Peyer's patch (tissue), 4 donors: ENCODE data around the gene DNAJA4.

ENCODE experiments used
- CTCF ChIP-seq, 6 experiments: fragments of 450-650 bp in 4 of 6; fragments of 200-600 bp in 2 of 6; sonication (generic) in 1 of 6; IDR thresholded peaks; one replicate each; pipeline ENCODE4 v1.5.1; 2017 to 2019; ENCODE audit warnings: antibody characterized with exemption in 6 of 6, mild to moderate bottlenecking in 3 of 6, moderate library complexity in 1 of 6
- POLR2A ChIP-seq, 2 donors: fragments of 450-650 bp; IDR thresholded peaks; one replicate each; pipeline ENCODE4 v1.5.1; 2017; ENCODE audit warnings: antibody characterized with exemption in 2 of 2, mild to moderate bottlenecking in 2 of 2, moderate library complexity in 2 of 2

GRCh38 chr15:78249131-78249530, 15.2 kb upstream of the DNAJA4 start:
- TF ChIP-seq CTCF (IDR thresholded peaks at IDR 0.05) (no peak), POLR2A (IDR thresholded peaks at IDR 0.05) (no peak)
